Activated T-helper 1 cell treated with anti-CD3 and anti-CD28 coated beads, Interleukin-12 subunit alpha, Interleukin-12 subunit beta, Interleukin-2, Interleukin-4 antibody, amounts not matched to agents 30 ng/mL and 10 ng/mL and 1 ng/mL, durations not matched to agents 14 hours and 24 hours and 36 hours (primary cell): ENCODE data around the gene RAI1. TPM values are rescaled to one million over a fixed set of nuclear protein-coding genes. Genes with fewer than 3 reads are reported as not detected.

Source experiments
- DNase-seq: peaks from one replicate; pipeline ENCODE4 v3.0.0; 2021; ENCODE audit warnings: low spot score
- H3K27ac Mint-ChIP-seq: one replicate; pipeline ENCODE4 v1.8.0; 2021; ENCODE audit warnings: mild to moderate bottlenecking, mixed read lengths
- H3K27me3 Mint-ChIP-seq: one replicate; pipeline ENCODE4 v1.8.0; 2022; ENCODE audit warnings: mild to moderate bottlenecking, moderate library complexity, mixed read lengths; ENCODE audit not compliant: insufficient read depth
- H3K36me3 Mint-ChIP-seq: one replicate; pipeline ENCODE4 v1.8.0; 2021; ENCODE audit warnings: low read depth, mixed read lengths
- H3K4me1 Mint-ChIP-seq: one replicate; pipeline ENCODE4 v1.8.0; 2021; ENCODE audit warnings: low read depth, mixed read lengths
- H3K4me3 Mint-ChIP-seq: one replicate; pipeline ENCODE4 v1.8.0; 2021; ENCODE audit warnings: mild to moderate bottlenecking, moderate library complexity, mixed read lengths
- H3K9me3 Mint-ChIP-seq: one replicate; pipeline ENCODE4 v1.8.0; 2021; ENCODE audit warnings: mixed read lengths
- intact Hi-C: fragments of 100-400 bp; cut with micrococcal nuclease; formaldehyde crosslinking; loops from one replicate; pipeline ENCODE4 v1.15.1; 2024
- total RNA-seq: library from RNA; stranded (reverse); gene quantifications from 2 replicates; pipeline ENCODE4 v1.2.3, GENCODE V29; 2022

The RAI1 gene
- total RNA-seq, 1 donor from 2014 or later = 31.1 TPM

- Mint-ChIP-seq H3K9me3 (no peaks in the 10 kb centered on the region), H3K4me3 (peak overlapping the region; percentile 93), H3K27ac (peak overlapping the region; percentile 90), H3K27me3 (no peaks in the 10 kb centered on the region), H3K4me1 (peaks cover 58% of the 10 kb centered on the region), H3K36me3 (peaks cover 34% of the 10 kb centered on the region)
- intact Hi-C loops = no loop called here
- DNase-seq = no peak
Observed at GRCh38 chr17:17833658-17834357, 152.6 kb downstream of the RAI1 start.

GRCh38 chr17:17834974-17835373, 153.7 kb downstream of the RAI1 start:
- peaks cover 62% of the 10 kb centered on the region for H3K4me1 Mint-ChIP-seq
- H3K27me3 Mint-ChIP-seq = no peaks in the 10 kb centered on the region
- intact Hi-C loops = loop anchor here (5.0 kb wide), 1 partner anchor 347 kb away; the partner anchor contains the start of gene ALKBH5
- no peak for DNase-seq
- peak overlapping the region; percentile 90 for H3K27ac Mint-ChIP-seq
- peak overlapping the region; percentile 93 for H3K4me3 Mint-ChIP-seq
- peaks cover 30% of the 10 kb centered on the region for H3K36me3 Mint-ChIP-seq
- H3K9me3 Mint-ChIP-seq = no peaks in the 10 kb centered on the region

- H3K9me3 Mint-ChIP-seq = no peaks in the 10 kb centered on the region
- no peak for DNase-seq
- H3K4me1 Mint-ChIP-seq = peaks cover 62% of the 10 kb centered on the region
- H3K27ac Mint-ChIP-seq = peak overlapping the region; percentile 90
- intact Hi-C loops = loop anchor here (1.0 to 5.0 kb wide), 5 partner anchors 12 to 347 kb away; partner anchors contain the start of genes ALKBH5, ATPAF2 and GID4
- no peaks in the 10 kb centered on the region for H3K27me3 Mint-ChIP-seq
- peak overlapping the region; percentile 93 for H3K4me3 Mint-ChIP-seq
- H3K36me3 Mint-ChIP-seq = peaks cover 30% of the 10 kb centered on the region
Observed at GRCh38 chr17:17835415-17836249, 154.4 kb downstream of the RAI1 start.

GRCh38 chr17:17836250-17836817, 155.1 kb downstream of the RAI1 start:
- peaks cover 26% of the 10 kb centered on the region for H3K36me3 Mint-ChIP-seq
- peak; percentile 95 for DNase-seq
- peak overlapping the region; percentile 86 for H3K27ac Mint-ChIP-seq
- H3K4me3 Mint-ChIP-seq = peak overlapping the region; percentile 93
- intact Hi-C loops = loop anchor here (1.0 to 5.0 kb wide), 5 partner anchors 13 to 346 kb away; partner anchors contain the start of genes ALKBH5, ATPAF2 and GID4
- H3K27me3 Mint-ChIP-seq = no peaks in the 10 kb centered on the region
- H3K9me3 Mint-ChIP-seq = no peaks in the 10 kb centered on the region
- H3K4me1 Mint-ChIP-seq = peaks cover 69% of the 10 kb centered on the region

DNA sequence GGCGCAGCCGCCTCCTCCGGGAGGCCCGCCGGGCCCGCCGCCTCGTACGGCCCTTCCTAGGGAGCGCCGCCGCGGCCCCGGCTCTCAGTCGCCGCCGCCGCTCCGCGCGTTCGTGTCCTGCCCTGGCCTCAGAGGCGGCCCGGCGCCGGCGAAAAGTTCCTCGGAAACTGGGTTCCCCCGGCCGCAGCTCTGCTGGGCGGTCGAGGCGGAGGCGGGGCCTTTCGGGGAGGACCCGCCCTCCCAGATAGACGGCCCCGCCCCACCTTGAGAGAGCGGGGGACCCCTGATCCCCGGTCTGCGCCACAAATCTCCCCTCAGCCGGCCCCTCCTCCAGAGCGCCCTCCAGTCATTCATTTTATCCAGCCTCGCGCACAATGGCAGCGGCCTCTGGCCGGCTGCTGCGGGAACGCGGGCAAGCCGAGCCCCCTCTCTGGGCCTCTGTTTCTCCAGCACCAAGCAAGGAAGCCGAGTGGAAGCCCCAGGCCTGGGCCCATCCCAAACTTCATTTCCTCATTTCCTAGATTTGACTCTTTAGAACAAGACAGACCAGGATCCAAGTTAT, 155.6 kb downstream of the RAI1 start, which contains the start of gene SREBF1:
Gene SREBF1, minus strand, starts transcription at position 169 of the 562 bp plus-strand sequence. CDS start 169 bp downstream, outside the sequence.
- intact Hi-C loops = loop anchor here (1.0 to 5.0 kb wide), 5 partner anchors 14 to 345 kb away; partner anchors contain the start of genes ALKBH5, ATPAF2 and GID4
- peak within 1 kb of the TSS; percentile 93 for H3K4me3 Mint-ChIP-seq
- H3K27ac Mint-ChIP-seq = peak within 1 kb of the TSS; percentile 93
- H3K9me3 Mint-ChIP-seq = no peaks in the 10 kb centered on the region
- H3K36me3 Mint-ChIP-seq = peaks cover 26% of the 10 kb centered on the region
- H3K4me1 Mint-ChIP-seq = peaks cover 72% of the 10 kb centered on the region
- DNase-seq = peak; percentile 63
- H3K27me3 Mint-ChIP-seq = no peaks in the 10 kb centered on the region

- Mint-ChIP-seq H3K4me3 (peak overlapping the region; percentile 93), H3K27me3 (no peaks in the 10 kb centered on the region), H3K36me3 (peaks cover 23% of the 10 kb centered on the region), H3K9me3 (no peaks in the 10 kb centered on the region), H3K27ac (peak overlapping the region; percentile 93), H3K4me1 (peaks cover 67% of the 10 kb centered on the region)
- intact Hi-C loops = loop anchor here (2.0 to 5.0 kb wide), 2 partner anchors 201 to 345 kb away; partner anchors contain the start of genes ALKBH5, ATPAF2 and GID4
- no peak for DNase-seq
Observed at GRCh38 chr17:17837380-17837821, 156.1 kb downstream of the RAI1 start.

DNA sequence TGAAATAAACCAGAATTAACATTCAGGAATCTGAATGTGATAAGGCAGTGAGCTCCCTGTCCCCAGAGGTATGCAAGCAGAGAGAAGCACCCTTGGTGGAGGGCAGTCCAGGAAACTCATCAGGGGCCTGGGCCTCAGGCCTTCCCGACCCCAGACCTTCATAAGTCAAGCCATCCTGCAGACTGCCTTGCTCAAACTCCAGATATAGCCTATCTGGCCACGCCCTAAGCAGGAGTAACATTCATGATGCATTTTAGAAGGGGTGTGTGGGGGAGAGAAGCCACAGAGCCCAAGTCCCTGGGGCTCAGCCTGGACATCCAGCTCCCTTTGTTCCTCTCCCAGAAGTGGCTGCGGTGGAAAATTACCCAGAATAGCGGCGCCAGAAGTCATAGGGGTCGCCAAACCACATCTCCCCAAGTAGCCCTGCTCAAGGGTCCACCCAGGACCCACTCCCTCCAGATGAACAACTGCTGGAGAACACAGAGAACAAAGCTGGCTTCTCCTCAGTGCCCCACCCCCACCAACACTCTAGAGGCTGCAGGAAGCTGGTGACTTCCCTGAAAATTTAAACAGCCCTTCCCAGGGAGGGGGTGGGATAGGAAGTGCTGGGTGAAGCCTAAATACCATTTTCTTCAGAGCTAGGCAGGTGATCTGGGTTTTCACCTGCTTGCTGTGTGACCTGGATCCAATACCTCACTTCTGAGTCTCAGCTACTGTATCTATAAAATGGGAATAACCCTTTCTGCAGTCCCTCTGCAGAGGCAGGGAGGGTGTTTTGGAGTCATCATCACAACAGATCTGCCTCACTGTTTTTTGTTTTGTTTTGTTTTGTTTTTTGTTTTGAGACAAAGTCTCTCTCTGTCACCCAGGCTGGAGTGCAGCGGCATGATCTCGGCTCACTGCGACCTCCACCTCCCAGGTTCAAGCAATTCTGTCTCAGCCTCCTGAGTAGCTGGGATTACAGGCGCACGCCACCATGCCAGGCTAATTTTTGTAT, 157.0 kb downstream of the RAI1 start:
- peak overlapping the region; percentile 93 for H3K4me3 Mint-ChIP-seq
- peaks cover 22% of the 10 kb centered on the region for H3K36me3 Mint-ChIP-seq
- DNase-seq = no peak
- intact Hi-C loops = loop anchor here (2.0 to 5.0 kb wide), 2 partner anchors 201 to 344 kb away; partner anchors contain the start of genes ALKBH5, ATPAF2 and GID4
- H3K4me1 Mint-ChIP-seq = peaks cover 66% of the 10 kb centered on the region
- peak overlapping the region; percentile 93 for H3K27ac Mint-ChIP-seq
- H3K27me3 Mint-ChIP-seq = no peaks in the 10 kb centered on the region
- H3K9me3 Mint-ChIP-seq = no peaks in the 10 kb centered on the region

- Mint-ChIP-seq H3K27ac (peak overlapping the region; percentile 93), H3K9me3 (no peaks in the 10 kb centered on the region), H3K27me3 (no peaks in the 10 kb centered on the region), H3K4me1 (peaks cover 49% of the 10 kb centered on the region), H3K36me3 (peaks cover 5% of the 10 kb centered on the region), H3K4me3 (peak overlapping the region; percentile 93)
- DNase-seq = peak; percentile 83
- intact Hi-C loops = loop anchor here (1.0 to 5.0 kb wide), 3 partner anchors 9 to 533 kb away; partner anchors contain the start of gene ALKBH5
Observed at GRCh38 chr17:17839791-17840707, 158.8 kb downstream of the RAI1 start.

DNA sequence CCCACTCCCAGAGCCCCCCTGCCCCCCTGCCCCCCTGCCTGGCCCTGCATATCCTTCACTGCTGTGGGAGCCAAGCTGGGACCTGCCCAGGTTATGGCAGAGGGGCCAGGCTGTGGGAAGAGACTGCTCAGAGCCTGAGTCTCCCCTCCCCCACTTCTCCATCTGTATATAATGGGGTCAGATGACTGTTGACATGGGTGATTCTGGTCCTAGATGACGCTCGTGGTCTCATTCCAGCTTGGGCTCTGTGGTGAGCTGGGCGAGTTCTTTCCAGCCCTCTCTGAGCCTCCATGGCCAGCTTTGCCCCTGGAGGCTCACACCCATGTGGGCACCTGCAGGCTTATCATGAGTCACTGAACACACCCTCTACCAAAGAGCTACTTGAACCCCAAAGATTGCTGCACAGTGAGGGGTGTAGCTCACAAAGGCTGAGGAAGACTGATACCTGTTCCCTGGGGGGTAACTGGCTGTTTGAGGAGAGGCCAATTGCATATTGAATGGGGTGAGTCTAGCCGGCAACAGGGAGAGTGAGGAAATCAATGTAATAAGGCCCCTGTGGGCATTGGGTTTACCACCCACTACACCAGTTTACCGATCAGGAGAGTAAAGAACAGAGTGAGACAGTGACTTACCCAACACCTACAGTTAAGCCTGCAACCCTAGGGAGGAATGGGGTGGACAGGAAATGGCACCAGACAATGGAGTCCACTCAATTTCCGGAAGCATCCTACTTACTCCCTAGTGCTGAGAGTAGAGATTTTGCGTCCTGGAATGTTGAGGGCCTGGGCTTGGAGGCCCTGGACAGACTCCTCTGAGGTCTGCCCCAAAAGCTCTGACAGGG, 159.7 kb downstream of the RAI1 start:
- DNase-seq = no peak
- Mint-ChIP-seq H3K4me3 (peak overlapping the region; percentile 80), H3K36me3 (peaks cover under 1% of the 10 kb centered on the region), H3K9me3 (no peaks in the 10 kb centered on the region), H3K27ac (peak overlapping the region; percentile 85), H3K4me1 (peaks cover 40% of the 10 kb centered on the region), H3K27me3 (no peaks in the 10 kb centered on the region)
- intact Hi-C loops = loop anchor here (1.0 to 5.0 kb wide), 2 partner anchors 8 to 534 kb away; no protein-coding TSS in a partner anchor

GRCh38 chr17:17841601-17842025, 160.4 kb downstream of the RAI1 start:
- peaks cover 39% of the 10 kb centered on the region for H3K4me1 Mint-ChIP-seq
- H3K36me3 Mint-ChIP-seq = no peaks in the 10 kb centered on the region
- intact Hi-C loops = loop anchor here (5.0 kb wide), 1 partner anchor 534 kb away; no protein-coding TSS in a partner anchor
- DNase-seq = no peak
- H3K4me3 Mint-ChIP-seq = peak overlapping the region; percentile 80
- no peak overlapping the region for H3K27ac Mint-ChIP-seq
- H3K27me3 Mint-ChIP-seq = no peaks in the 10 kb centered on the region
- no peaks in the 10 kb centered on the region for H3K9me3 Mint-ChIP-seq
